Medulla oblongata (tissue), 1 donor: ENCODE results near the gene CMIP.
"Not testable (repeated sequence)": the region's sequence is repeated elsewhere in the genome, so short reads cannot be mapped to it uniquely, and the experiment has no call there.

Source experiments
- DNase-seq: peaks from one replicate; pipeline ENCODE4 v3.0.0-alpha.2; 2015; ENCODE audit errors: extremely low spot score

Gene CMIP

DNA sequence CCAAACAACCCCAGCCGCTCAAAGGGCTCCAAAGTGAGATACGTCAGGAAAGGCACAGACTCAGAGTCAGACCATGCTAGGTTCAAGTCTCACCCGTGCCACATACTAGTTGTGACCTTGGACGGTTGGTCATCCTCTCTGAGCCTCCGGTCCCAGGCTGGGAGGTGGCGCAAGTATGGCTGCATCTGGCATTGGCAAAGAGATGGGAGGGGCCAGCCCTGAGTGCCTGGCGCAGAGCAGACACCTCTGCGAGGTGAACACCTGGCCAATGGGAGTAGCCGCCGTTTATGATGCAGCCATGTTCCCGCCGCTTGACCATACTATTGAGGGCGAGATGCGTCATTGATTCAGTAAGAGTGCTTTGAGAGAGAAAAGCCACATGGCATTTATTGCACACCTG, 236.7 kb downstream of the CMIP start:
- no peak for DNase-seq

DNA sequence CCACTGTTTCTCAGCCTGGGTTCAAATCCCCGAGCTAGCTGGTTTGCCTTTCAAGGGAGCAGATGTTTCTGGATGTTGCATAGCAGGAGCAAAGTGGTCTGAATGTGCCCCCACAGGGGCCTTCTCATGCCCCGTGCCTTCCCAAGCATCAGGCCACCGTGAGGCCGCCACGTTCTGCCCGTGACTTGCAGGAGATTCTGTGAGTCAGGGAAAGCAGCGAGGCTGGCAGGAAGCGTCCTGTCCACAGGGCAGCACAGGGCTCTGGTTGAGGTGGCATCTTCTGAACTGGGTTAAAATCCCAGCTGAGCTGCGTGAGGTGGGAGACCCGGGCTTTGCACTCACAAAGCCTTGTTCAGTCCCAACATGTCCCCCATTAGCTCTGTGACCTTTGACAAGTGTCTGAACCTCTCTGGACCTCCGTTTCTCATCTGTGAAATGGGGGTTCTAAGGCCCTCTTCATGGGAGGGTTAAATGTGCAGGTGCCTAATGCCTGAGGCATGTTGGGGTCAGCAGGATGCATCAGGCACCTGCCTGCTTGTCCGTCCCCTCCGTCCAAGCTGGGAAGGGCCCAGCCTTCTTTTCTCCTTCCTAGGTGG, 239.7 kb downstream of the CMIP start:
- DNase-seq = no peak

DNA sequence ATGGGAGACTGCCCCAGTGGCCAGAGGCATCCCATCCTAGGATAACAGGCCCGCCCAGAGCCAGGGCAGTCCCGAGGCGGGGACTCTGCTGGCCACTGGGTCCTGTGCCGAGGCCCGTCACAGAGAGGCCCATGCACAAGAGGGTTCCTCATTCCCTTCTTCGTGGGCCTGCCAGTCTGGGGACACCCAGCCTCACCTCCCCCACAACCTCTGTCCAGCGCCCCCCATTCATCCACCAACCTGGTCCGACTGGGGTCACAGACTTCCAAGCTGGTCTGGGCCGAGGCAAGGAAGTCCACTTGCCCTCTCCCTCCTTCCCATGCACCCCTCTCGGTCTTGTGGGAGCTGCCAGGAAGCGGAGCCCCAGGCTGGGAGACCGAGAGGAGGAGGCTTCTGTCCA, 240.3 kb downstream of the CMIP start:
- no peak for DNase-seq

DNA sequence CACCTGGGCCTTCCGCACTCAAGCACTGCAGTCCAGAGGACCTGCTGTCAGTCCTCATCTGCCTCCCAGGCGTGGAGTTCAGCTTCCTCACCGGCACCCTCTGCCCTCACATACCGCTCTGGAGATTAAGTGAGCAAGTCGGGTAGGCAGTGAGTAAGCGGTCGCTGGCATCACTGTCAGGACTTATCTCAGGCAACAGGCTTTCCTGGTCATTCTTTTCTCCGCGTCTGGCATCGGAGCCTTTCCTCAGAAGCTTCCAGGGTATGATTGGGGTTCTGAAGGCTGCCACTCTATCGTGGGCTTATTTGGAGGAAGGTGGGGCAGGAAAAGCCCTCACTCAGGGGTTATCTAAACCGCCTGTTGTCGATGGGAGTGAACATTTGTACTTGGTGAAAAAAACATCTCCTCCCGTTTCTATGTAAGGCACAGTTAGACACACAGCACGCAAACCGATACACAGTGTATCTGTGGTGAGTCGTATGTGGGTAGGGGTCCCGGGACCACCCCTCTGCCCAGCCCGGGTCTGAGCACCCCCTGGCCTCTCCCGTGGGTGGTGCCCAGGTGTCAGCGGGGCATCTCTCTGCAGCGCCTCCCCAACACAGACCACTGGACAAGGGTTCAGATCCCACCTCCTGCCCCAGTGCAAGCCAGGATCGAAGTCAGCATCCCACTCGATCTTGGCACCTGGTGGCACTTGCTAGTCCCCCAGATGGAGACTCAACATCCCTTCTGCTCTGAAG, 242.0 kb downstream of the CMIP start:
- no peak for DNase-seq

DNA sequence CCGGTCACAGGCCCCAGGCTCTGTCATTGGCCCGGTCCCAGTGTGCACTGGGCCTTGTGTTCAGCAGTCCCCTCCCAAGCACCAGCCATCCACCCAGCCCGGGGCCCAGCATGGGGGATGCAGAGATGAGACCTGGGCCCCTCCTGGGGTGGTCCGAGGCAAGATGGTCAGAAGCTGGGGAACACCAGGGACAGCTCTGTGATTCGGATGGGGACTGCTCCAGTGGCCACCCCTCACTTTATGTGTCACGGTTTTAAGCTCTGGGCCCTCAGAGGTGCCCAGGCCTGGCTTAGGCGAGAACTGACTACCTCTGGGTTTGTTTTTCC, 242.5 kb downstream of the CMIP start:
- DNase-seq = no peak

DNA sequence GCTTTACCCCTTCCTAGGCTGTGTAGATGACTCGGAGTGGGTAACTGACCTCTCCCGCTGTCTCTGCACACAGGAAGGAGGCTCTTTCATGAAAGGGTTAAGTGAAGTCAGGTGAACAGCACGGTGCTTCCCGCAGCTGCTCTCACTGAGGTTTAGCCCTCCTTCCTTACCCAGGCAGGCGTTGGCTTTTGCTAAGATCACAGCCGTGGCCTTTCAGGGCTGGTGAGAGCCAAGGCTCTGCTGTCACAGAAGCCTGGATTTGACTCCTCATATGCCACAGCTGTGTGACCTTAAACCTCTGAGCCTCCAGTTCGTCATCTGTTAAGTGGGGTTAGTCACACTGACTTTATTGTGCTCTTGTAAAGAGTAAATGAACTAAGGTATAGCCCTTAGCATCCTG, 243.6 kb downstream of the CMIP start:
- DNase-seq = no peak

DNA sequence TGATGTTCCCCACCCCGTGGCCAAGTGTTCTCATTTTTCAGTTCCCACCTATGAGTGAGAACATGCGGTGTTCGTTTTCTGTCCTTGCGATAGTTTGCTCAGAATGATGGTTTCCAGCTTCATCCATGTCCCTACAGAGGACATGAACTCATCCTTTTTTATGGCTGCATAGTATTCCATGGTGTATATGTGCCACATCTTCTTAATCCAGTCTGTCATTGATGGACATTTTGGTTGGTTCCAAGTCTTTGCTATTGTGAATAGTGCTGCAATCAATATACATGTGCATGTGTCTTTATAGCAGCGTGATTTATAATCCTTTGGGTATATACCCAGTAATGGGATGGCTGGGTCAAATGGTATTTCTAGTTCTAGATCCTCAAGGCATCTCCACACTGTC, 244.2 kb downstream of the CMIP start:
- not testable (repeated sequence) for DNase-seq

DNA sequence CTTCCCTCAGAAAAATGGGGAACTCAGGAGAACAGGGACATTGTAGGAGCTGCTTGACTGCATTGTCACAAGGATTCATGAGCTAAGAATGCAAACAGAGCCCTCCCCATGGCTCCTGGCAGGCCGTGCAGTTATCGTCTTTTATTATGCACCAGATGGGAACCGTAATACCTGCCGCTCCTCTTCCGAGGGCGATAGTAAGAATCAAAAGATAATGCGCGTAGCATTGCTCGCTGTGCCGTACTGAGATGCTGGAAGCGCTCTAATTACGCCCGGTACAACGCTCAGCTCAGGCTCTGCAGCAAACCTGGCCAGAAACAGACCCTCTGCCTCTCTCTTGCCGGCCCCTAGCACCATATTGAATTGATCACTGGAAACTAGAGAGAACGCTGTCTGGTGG, 247.4 kb downstream of the CMIP start:
- DNase-seq = no peak

DNA sequence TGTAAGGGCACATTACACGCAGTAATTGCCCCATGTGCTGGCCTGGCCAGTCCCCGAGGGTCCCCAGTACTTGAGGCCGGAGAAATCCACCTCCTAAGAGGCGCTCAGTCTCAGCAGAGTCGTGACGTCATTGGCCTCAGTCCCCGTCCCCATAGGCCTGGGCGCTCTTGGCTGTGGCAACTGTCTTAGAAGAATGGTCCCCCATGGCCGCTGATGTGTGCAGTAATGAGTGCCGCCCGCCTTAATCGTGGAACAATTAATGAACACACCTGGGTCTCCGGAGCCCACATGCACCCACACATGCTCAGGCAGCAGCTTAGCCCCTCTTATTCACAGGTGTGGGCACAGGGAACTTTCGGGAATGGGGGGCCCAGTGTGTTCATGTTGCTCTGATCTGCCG, 248.0 kb downstream of the CMIP start:
- no peak for DNase-seq

DNA sequence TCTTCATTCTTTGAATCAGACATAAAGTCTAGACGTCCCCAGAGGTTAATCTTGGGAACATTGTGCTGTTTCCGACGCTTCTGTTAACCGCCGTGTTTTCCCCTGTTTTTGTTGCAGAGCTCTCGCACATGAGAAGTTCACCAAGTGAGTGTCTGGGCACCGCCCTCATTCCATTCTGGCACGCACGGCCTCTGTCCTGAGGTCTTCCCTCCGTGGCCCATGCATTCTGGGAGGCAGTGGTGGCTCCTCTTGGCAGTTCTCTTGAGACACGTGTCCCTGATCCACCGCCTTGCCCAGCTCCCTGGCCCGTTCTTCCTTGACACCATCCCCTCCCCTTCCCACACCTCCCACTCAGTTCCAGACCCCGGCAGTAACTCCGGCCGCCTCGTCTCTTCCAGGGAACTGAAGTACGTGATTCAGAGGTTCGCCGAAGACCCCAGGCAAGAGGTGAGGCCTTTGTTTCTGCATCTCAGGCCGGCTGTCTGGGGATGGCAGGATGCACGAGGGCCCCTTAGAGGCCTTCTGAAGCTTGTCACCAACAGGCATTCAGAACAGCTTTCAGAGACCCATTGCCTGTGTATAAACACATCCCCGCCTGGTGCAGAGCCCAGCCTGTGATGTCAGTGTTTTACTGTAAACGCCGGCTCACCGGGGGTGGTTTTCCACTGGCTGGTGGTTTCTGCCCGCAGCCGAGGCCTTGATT, 248.6 kb downstream of the CMIP start:
- peak; percentile 41 for DNase-seq

DNA sequence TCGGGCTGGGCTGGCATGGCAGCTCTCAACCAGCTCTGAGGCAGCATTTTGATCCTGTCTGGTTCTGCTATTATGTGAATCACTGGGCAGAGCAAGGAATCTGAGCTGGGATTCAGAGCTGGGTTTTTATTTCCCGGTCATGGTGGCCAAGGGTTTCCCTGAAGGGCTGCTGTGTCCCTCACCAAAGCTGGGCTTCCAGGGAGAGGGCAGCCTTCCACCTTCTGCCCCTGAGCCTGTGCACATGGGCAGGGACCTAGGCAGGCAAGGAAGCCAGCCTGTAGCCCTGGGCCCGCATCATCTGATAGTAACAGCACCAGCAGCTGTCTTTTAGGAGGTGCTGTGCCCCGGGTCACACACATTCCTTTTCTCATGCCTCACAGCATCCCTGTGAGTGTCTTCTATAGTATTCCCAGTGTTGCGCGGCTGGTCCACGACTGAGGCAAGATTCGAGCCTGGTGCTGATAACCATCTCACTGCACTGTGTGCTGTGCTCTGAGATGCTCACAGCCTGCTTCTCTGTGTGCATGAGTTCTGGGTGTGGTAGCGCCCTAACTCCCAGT, 249.2 kb downstream of the CMIP start:
- DNase-seq = no peak

DNA sequence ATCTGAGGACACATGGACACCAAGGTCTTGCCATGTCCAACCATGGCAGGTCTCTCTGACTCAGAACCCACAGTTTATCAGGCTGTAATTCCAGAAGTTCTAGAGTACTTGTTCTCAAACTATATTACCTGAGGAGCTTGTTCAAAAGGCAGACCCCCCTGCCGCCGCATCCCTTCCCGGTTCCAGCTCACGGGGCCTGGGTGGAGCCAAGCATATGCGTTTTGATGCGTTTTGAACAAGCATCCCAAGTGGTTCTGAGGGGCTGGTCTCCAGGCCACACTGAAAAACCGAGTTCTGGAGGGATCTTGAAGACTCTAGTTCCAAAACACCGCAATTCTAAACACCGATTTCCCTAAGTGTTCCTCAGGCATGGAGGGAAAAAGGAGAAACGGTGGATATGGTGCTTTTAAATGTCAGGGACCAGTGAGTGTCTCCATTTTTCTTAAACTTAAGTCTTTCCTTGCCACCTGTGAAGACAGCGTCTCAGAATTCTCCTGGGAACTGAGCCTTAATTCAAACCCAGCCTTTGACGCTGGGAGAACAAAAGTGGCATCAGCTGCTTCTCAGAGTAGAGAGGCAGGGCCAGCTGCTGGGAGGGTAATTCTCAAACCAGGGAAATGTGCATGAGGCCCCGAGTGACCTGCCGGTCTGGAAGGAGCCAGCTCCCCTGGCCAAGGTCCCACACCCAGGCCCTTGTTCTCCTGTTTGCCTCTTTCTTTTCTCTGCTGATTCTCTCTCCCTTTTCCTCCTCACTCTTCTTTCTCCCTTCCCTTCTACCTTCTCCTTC, 250.1 kb downstream of the CMIP start:
- DNase-seq = peak; percentile 76

DNA sequence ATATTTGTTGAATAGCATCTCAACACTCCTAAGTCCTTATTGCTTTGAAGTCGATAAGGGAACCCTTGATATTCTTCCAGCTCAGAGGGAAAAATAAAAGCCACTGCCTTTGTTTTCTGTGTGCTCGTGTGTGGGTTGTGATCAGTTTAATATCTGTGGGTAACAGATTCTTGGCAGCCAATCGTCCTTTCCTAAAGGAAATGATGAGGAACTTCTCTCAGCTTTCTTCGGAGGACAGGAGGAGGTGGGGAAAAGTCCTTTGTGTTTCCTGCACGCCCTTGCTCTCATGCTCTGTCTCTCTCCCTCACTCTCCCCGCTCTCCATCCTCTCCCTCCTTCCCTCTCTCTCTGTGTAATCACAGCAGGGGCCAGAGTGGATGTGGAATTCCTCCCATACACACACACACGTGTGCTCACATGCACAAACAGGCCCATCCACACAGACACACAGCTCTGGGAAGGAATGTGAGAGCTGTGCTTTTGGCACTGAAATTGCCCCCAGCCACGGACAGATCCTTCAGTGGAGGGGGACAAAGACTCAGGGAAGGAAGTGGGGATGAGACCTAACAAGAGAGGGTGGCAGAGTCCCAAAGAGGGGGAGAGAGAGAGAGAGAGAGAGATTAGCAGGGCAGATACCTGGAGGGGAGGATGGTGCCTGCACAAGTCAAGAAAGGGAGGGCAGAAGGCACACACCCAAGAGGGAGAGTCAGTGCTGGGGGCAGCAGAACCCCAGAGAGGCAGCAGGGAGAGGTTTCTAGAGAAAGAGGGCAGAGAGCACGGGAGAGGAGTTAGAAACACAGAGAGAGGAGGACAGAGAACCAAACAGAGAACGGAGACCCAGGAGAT, 250.9 kb downstream of the CMIP start:
- DNase-seq = no peak

DNA sequence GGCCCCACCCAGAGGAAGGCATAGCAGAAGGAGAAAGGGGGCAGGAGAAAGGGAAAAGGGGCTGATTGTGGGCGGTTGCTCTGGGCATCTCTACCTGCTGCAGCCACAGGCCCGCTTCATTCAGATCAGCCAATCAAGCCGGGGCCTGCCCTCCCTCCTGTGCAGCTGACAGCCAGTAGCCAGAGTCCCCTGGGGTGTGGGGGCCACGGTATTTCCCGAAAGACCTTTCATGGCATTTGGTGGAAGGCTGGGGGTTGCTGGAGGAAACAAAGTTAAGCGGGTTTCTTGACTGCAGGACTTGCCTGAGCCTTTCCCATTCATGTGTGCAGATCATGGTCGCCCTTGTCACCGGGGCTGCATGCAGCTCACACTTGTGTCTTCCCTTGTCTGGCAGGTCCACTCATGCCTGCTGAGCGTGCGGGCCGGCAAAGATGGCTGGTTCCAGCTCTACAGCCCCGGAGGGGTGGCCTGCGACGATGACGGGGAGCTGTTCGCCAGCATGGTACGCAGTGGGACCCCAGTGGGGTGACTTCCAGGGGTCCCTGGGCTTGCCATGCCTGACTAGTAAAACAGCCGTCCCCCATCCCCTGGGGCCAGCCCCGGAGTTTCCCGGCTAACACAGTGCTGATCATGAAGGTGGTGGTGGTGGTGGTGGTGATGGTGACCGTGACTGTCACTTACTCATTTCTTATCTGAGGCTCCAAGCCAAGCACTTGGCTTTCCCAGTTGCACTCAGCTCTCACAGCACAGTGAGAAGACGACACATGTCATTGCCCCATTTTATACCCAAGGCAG, 251.8 kb downstream of the CMIP start:
- DNase-seq = no peak

DNA sequence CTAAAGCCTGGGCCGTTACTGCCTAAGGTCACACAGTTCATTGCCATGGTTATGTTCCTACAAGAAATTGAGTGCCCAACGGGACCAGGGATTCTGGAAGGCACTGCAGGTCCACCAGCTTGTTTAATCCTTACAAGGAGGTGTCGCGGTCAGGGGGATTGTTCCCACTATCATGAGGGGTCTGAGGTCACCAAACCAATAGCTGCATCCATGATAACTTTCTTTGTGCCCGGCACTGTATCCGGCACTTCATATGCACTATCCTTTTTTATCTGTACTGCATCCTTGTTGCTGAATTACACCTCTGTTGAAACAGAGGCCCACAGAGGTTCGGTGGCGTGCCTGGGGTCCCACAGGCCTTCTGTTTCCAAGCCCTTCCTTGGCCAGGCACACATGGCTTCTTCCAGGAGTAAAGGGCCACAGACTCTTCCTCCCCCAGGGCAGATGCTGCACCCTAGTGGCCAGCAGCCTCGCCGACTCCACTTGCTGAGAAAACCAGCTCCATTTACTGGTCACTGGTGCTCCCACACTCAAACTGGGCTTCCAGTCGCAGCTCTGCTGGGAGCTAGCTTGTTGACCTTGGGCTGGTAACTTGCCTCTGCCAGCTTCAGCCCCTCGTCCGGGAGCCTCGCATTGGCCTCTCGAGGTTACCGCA, 252.5 kb downstream of the CMIP start:
- peak; percentile 69 for DNase-seq

DNA sequence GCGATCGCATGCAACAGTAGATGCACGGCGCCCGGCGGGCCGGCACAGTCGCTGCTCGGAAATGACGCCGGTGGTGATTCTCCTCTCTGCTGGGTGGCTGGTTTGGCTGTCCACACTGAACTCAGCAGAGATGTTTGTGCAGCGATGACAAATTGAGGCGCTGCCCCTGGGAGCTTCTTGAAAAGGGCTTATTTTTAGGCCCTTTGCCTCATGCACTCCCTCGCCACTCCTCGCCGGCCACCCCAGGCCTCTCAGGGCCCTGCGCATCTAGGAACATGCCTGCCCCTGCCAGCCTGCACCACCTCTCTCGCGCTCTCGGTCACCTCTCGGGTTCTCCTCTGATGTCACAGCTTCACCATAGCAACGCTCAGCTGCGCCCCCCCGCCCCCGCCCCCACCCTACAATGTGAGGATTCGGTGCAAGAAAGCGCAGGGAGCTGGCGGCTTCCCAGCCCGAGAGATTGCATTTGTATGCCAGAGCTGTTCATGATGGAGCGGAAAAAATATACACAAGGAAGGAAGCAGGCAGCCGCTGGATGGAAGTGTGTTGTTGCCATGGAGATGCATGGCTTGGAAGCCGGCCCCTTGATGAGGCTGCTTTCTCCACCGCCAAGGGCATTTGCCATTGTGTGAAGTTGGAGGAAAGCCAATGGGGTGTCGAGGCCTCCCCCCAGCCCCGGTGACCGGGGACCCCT, 253.2 kb downstream of the CMIP start:
- DNase-seq = peak; percentile 38

DNA sequence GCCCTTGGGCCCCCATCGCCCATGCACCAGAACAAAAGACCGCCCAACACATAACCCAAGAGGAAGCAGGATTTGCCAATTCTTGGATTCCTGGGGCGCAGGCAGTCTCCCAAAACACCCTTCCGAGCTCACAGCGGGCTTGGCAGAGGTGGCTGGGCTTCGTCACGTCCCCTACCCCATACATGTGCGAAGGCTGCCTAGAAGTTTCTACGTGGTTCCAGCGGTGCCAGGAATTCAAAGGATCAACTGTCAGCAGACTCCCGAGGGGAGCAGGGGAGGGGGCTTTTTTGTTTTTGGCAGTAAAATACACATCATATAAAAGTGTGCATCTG, 253.7 kb downstream of the CMIP start:
- DNase-seq = no peak

DNA sequence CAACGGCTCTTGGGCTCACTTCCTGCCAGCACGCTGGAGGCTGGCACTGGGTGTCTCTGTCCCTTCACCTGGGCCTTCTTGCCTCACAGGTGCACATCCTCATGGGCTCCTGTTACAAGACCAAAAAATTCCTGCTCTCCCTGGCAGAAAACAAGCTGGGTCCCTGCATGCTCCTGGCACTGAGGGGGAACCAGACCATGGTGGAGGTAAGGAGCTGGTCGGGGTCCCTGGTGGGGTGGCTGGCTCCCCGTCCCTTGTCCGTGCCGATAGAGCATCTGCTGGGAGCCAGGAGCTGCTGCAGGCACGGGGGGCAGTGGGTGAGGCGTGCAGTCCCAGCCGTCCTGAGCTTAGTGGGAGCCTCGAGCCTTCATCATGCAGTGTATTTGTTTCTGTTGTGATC, 255.0 kb downstream of the CMIP start:
- DNase-seq = no peak

DNA sequence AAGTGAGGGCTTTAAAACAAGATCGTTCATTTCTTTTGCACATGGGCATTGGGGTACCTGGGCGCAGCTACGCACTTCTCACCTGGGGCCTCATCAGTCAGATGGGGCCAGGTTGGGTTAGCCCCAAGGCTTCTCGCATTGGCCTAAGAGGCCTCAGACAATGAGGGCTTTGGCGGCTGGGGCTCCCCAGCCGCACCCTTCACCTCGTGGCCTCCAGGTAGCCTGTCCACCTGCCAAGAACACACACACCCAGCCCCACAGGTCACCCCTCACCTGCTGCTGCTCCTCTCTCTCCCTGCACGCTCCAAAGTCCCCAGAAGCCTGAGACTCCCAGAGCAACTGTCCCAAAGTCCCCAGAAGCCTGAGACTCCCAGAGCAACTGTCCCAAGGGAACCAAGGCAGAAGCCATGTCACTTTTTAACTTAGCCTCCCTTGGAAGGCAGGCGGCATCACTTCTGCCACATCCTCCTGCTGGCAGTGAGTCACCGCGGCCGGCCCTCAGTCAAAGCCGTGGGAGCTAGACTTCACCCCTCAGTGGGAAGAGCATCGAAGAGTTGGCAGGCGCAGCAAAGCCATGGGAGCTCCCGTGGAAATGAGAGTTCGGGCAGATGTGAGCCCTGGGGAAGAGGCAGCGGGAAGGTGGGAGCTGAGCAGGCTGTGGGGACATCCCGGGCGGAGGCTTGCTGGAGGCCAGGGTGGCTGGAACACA, 255.6 kb downstream of the CMIP start:
- DNase-seq = no peak
